ENCODE measurements around the gene CENPB. TPM values are rescaled to one million over a fixed set of nuclear protein-coding genes. Genes with fewer than 3 reads are reported as not detected.

Gene CENPB
- total and polyA plus RNA-seq, 10 of the 15 experiments (the other 5 are each of a cell fraction or from before 2014, with no cell fraction given) = 0.16 to 71.2 (median 14.0) TPM

GRCh38 chr20:3820901-3821727 is 34.6 kb upstream of the CENPB start (continued):
- TF ChIP-seq EP300 (IDR thresholded peaks at IDR 0.05; ENCODE audit: borderline replicate concordance in 1 of 2, control insufficient read depth in 1 of 2, low read depth in 2 of 2, low read length in 2 of 2) = no peak

GRCh38 chr20:3820048-3820900 is 33.7 kb upstream of the CENPB start, which contains the start of gene AP5S1:
AP5S1 (plus strand) TSS chr20:3820547; CDS start chr20:3822118, 1,571 bp downstream.
- no peaks in the 10 kb centered on the region for H3K9me3 ChIP-seq (replicated peaks; ENCODE audit: control insufficient read depth, insufficient read depth, low read length)
- FAIRE-seq (peak; percentile 90), ATAC-seq (peak; percentile 91), DNase-seq (ENCODE audit: low read depth, low spot score) (peak; percentile 86)
- H3K4me2 ChIP-seq (ENCODE audit: control insufficient read depth, insufficient read depth) = peak within 1 kb of the TSS; percentile 92
- H3K4me3 ChIP-seq = peak within 1 kb of the TSS; percentile 73
- in situ Hi-C loops (cut with MboI) = no loop called here
- ChIA-PET SMC1A (ENCODE audit: uncharacterized antibody, unreplicated experiment) (interaction anchor here (0.6 to 4.5 kb wide), 16 partner anchors 12 to 189 kb away, joined by 3 to 43 read pairs (median 4); partner anchors contain the start of genes ADISSP, CDC25B, CENPB and SPEF1), RAD21 (ENCODE audit: unreplicated experiment) (interaction anchor here (0.7 to 2.4 kb wide), 19 partner anchors 15 to 290 kb away, joined by 3 to 26 read pairs (median 4); partner anchors contain the start of genes ADISSP, CDC25B, CENPB and SPEF1), CTCF (interaction anchor here (0.7 to 5.5 kb wide), 23 partner anchors 10 to 265 kb away, joined by 3 to 85 read pairs (median 4); partner anchors contain the start of genes ADISSP, CDC25B, CENPB and MAVS), POLR2A (interaction anchor here (0.5 to 2.6 kb wide), 16 partner anchors 13 to 331 kb away, joined by 3 to 17 read pairs (median 4); partner anchors contain the start of genes ADISSP, CDC25B, CENPB and SPEF1)
- peaks cover 5 to 9% of the 10 kb centered on the region in 2 experiments for H3K36me3 ChIP-seq (ENCODE audit: control insufficient read depth in 2 of 2, insufficient read depth in 2 of 2, low read length in 1 of 2)
- peaks cover 5% of the 10 kb centered on the region for H3K4me1 ChIP-seq (ENCODE audit: control insufficient read depth, insufficient read depth, low read length)
- H4K20me1 ChIP-seq (ENCODE audit: control insufficient read depth, insufficient read depth) = no peaks in the 10 kb centered on the region
- H2AFZ ChIP-seq (ENCODE audit: control insufficient read depth, low read depth, low read length) = peak within 1 kb of the TSS; percentile 99
- H3K79me2 ChIP-seq (ENCODE audit: control insufficient read depth, insufficient read depth, low read length) = peaks cover 7% of the 10 kb centered on the region
- no peaks in the 10 kb centered on the region for H3K27me3 ChIP-seq (replicated peaks in 1 of 2; ENCODE audit: control insufficient read depth in 2 of 2, insufficient read depth in 2 of 2, low read length in 1 of 2)
- no TSS peak for BruUV-seq (replicated peaks)
- intact Hi-C loops (cut with micrococcal nuclease; ENCODE audit: unreplicated experiment) = loop anchor here (1.0 to 2.0 kb wide), 5 partner anchors 21 to 71 kb away; partner anchors contain the start of gene MAVS
- under 1% methylated on average over 94 of the region's 96 CpGs for WGBS (ENCODE audit: insufficient coverage, insufficient replicate concordance, low lambda C conversion rate, missing lambda C conversion rate)
- peak within 1 kb of the TSS; percentile 99 for H3K27ac ChIP-seq (ENCODE audit: control insufficient read depth, insufficient read depth)
- H3K9ac ChIP-seq (ENCODE audit: control insufficient read depth, insufficient read depth, low read length) = peak within 1 kb of the TSS; percentile 95
- TF ChIP-seq WRNIP1 (IDR thresholded peaks at IDR 0.05; ENCODE audit: borderline replicate concordance, low read depth, low read length) (0 out of 2 replicates have a peak, but pooled peaks have one; percentile 68), MEF2A (IDR thresholded peaks at IDR 0.05; ENCODE audit: insufficient read depth, low read depth, low read length) (0 out of 2 replicates have a peak, but pooled peaks have one; percentile 14), REST (IDR thresholded peaks at IDR 0.05; ENCODE audit: low read depth, low read length) (no peak), BRCA1 (IDR thresholded peaks at IDR 0.05; ENCODE audit: low read depth, low read length) (no peak), TAF1 (IDR thresholded peaks at IDR 0.05; ENCODE audit: borderline replicate concordance, low read depth, low read length) (peak; percentile 73)
- TF ChIP-seq, protein P1, sequence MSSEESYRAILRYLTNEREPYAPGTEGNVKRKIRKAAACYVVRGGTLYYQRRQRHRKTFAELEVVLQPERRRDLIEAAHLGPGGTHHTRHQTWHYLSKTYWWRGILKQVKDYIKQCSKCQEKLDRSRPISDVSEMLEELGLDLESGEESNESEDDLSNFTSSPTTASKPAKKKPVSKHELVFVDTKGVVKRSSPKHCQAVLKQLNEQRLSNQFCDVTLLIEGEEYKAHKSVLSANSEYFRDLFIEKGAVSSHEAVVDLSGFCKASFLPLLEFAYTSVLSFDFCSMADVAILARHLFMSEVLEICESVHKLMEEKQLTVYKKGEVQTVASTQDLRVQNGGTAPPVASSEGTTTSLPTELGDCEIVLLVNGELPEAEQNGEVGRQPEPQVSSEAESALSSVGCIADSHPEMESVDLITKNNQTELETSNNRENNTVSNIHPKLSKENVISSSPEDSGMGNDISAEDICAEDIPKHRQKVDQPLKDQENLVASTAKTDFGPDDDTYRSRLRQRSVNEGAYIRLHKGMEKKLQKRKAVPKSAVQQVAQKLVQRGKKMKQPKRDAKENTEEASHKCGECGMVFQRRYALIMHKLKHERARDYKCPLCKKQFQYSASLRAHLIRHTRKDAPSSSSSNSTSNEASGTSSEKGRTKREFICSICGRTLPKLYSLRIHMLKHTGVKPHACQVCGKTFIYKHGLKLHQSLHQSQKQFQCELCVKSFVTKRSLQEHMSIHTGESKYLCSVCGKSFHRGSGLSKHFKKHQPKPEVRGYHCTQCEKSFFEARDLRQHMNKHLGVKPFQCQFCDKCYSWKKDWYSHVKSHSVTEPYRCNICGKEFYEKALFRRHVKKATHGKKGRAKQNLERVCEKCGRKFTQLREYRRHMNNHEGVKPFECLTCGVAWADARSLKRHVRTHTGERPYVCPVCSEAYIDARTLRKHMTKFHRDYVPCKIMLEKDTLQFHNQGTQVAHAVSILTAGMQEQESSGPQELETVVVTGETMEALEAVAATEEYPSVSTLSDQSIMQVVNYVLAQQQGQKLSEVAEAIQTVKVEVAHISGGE (CRISPR knock-in tag; IDR thresholded peaks at IDR 0.05) = no peak
- TF ChIP-seq, protein P2, sequence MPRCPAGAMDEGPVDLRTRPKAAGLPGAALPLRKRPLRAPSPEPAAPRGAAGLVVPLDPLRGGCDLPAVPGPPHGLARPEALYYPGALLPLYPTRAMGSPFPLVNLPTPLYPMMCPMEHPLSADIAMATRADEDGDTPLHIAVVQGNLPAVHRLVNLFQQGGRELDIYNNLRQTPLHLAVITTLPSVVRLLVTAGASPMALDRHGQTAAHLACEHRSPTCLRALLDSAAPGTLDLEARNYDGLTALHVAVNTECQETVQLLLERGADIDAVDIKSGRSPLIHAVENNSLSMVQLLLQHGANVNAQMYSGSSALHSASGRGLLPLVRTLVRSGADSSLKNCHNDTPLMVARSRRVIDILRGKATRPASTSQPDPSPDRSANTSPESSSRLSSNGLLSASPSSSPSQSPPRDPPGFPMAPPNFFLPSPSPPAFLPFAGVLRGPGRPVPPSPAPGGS (IDR thresholded peaks at IDR 0.05; ENCODE audit: borderline replicate concordance, insufficient read depth, low read depth, low read length, poor library complexity, severe bottlenecking) = peak; percentile 5
